ENCODE measurements around the gene AUTS2.
"Not testable (repeated sequence)": the region's sequence is repeated elsewhere in the genome, so short reads cannot be mapped to it uniquely, and the experiment has no call there.

Gene AUTS2

GRCh38 chr7:70233776-70234175 is 635.5 kb downstream of the AUTS2 start:
- no peak for DNase-seq

- no peak for DNase-seq
Observed at GRCh38 chr7:70237256-70237655, 639.0 kb downstream of the AUTS2 start.

- DNase-seq: no peak
Observed at GRCh38 chr7:70237831-70238575, 639.7 kb downstream of the AUTS2 start.

GRCh38 chr7:70239918-70240317 is 641.6 kb downstream of the AUTS2 start:
- no peak for DNase-seq

GRCh38 chr7:70240873-70241272 is 642.6 kb downstream of the AUTS2 start:
- DNase-seq: no peak

- no peak for DNase-seq
Observed at GRCh38 chr7:70241536-70242175, 643.4 kb downstream of the AUTS2 start.

- DNase-seq: no peak
Observed at GRCh38 chr7:70242826-70243225, 644.6 kb downstream of the AUTS2 start.

- DNase-seq: no peak
Observed at GRCh38 chr7:70243443-70243842, 645.2 kb downstream of the AUTS2 start.

GRCh38 chr7:70257921-70258320 is 659.6 kb downstream of the AUTS2 start:
- no peak for DNase-seq

GRCh38 chr7:70259502-70259901 is 661.2 kb downstream of the AUTS2 start:
- no peak for DNase-seq

GRCh38 chr7:70263471-70264255 is 665.4 kb downstream of the AUTS2 start:
- no peak for DNase-seq

GRCh38 chr7:70266186-70266585 is 667.9 kb downstream of the AUTS2 start:
- DNase-seq: no peak

- no peak for DNase-seq
Observed at GRCh38 chr7:70267381-70268120, 669.3 kb downstream of the AUTS2 start.

- no peak for DNase-seq
Observed at GRCh38 chr7:70268179-70268578, 669.9 kb downstream of the AUTS2 start.

GRCh38 chr7:70270149-70270548 is 671.9 kb downstream of the AUTS2 start:
- no peak for DNase-seq

- DNase-seq: no peak
Observed at GRCh38 chr7:70271617-70272081, 673.4 kb downstream of the AUTS2 start.

GRCh38 chr7:70275570-70275969 is 677.3 kb downstream of the AUTS2 start:
- not testable (repeated sequence) for DNase-seq

GRCh38 chr7:70285187-70285586 is 686.9 kb downstream of the AUTS2 start:
- DNase-seq: no peak

- no peak for DNase-seq
Observed at GRCh38 chr7:70285854-70286253, 687.6 kb downstream of the AUTS2 start.

GRCh38 chr7:70288781-70289456 is 690.6 kb downstream of the AUTS2 start:
- no peak for DNase-seq

GRCh38 chr7:70292716-70293115 is 694.4 kb downstream of the AUTS2 start:
- DNase-seq: no peak

GRCh38 chr7:70294211-70294911 is 696.1 kb downstream of the AUTS2 start:
- no peak for DNase-seq
